Activated naive CD8-positive, alpha-beta T cell treated with anti-CD3 and anti-CD28 coated beads for 36 hours (primary cell): ENCODE measurements around the gene ABCC3. TPM values are rescaled to one million over a fixed set of nuclear protein-coding genes. Genes with fewer than 3 reads are reported as not detected.

Source experiments
- DNase-seq: peaks from one replicate; pipeline ENCODE4 v3.0.0; 2021
- H3K27ac Mint-ChIP-seq: one replicate; pipeline ENCODE4 v1.8.0; 2022; ENCODE audit warnings: mild to moderate bottlenecking, moderate library complexity, mixed read lengths
- H3K27me3 Mint-ChIP-seq: one replicate; pipeline ENCODE4 v1.8.0; 2022; ENCODE audit warnings: mild to moderate bottlenecking, mixed read lengths
- H3K36me3 Mint-ChIP-seq: one replicate; pipeline ENCODE4 v1.8.0; 2021; ENCODE audit warnings: mild to moderate bottlenecking, mixed read lengths
- H3K4me1 Mint-ChIP-seq: one replicate; pipeline ENCODE4 v1.8.0; 2021; ENCODE audit warnings: mixed read lengths
- H3K4me3 Mint-ChIP-seq: one replicate; pipeline ENCODE4 v1.8.0; 2022; ENCODE audit warnings: mild to moderate bottlenecking, moderate library complexity, mixed read lengths
- H3K9me3 Mint-ChIP-seq: one replicate; pipeline ENCODE4 v1.8.0; 2022; ENCODE audit warnings: mixed read lengths
- total RNA-seq, 2 experiments: library from RNA; stranded (reverse); gene quantifications; one replicate each; pipeline ENCODE4 v1.2.3, GENCODE V29; 2021

Gene ABCC3
- total RNA-seq, 2 experiments from 2014 or later, result not detected

GRCh38 chr17:50660887-50661345, 26.2 kb downstream of the ABCC3 start:
- Mint-ChIP-seq H3K27me3 (no peaks in the 10 kb centered on the region), H3K27ac (peak overlapping the region; percentile 26), H3K4me3 (no peak overlapping the region), H3K9me3 (no peaks in the 10 kb centered on the region), H3K4me1 (peaks cover 11% of the 10 kb centered on the region), H3K36me3 (no peaks in the 10 kb centered on the region)
- no peak for DNase-seq

DNA sequence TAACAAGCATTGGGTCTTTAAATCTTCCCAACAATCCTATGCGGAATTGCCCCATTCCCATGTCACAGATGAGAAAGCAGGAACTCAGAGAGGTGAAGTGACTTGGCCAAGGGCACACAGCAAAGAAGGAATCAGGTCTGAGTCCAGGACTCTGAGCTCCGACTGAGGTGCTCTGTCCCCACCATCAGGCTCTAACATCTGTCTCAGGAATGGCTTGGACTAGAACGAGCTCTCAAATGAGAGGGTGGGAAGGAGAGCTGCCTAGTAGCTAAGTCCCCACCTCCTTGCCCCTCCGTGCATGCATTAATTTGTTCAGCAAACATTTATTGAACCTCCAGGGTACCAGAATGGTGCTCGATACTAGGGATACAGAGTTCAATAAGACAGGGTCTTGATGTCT, 26.7 kb downstream of the ABCC3 start:
- no peaks in the 10 kb centered on the region for H3K36me3 Mint-ChIP-seq
- no peaks in the 10 kb centered on the region for H3K9me3 Mint-ChIP-seq
- no peak overlapping the region for H3K4me3 Mint-ChIP-seq
- no peak for DNase-seq
- H3K27ac Mint-ChIP-seq, result peak overlapping the region; percentile 26
- peaks cover 11% of the 10 kb centered on the region for H3K4me1 Mint-ChIP-seq
- H3K27me3 Mint-ChIP-seq, result no peaks in the 10 kb centered on the region

DNA sequence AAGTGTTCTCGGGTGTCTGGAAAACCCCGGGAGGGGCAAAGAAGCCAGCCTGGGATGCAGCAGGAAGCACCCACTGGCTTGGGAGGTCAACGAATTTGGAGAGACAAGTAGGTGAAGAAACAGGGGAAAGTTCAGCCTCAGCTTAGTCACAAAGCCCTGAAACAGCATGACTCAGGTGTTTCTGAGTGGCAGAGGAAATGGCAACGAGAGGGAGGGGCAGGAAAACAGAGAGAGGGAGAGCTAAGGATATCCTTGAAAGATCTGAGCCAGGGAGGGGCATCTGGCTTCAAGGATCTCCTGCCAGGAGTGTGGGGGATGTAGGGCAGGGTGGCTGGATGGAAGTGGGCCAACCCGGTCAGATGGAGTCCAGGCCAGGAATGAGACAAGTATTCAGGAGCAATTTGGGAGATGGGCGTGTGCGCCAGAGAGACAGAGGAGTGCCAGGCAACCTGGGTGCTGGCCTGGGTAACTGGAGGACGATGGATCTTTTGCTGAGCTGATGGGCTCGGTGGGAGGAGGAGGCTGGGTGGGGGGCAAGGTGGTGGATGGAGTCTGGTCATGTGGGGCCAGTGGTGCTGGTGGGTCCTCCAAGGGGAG, 27.2 kb downstream of the ABCC3 start:
- peak overlapping the region; percentile 67 for H3K27ac Mint-ChIP-seq
- H3K36me3 Mint-ChIP-seq, result no peaks in the 10 kb centered on the region
- H3K4me1 Mint-ChIP-seq, result peaks cover 11% of the 10 kb centered on the region
- H3K9me3 Mint-ChIP-seq, result no peaks in the 10 kb centered on the region
- no peak for DNase-seq
- no peaks in the 10 kb centered on the region for H3K27me3 Mint-ChIP-seq
- H3K4me3 Mint-ChIP-seq, result no peak overlapping the region

DNA sequence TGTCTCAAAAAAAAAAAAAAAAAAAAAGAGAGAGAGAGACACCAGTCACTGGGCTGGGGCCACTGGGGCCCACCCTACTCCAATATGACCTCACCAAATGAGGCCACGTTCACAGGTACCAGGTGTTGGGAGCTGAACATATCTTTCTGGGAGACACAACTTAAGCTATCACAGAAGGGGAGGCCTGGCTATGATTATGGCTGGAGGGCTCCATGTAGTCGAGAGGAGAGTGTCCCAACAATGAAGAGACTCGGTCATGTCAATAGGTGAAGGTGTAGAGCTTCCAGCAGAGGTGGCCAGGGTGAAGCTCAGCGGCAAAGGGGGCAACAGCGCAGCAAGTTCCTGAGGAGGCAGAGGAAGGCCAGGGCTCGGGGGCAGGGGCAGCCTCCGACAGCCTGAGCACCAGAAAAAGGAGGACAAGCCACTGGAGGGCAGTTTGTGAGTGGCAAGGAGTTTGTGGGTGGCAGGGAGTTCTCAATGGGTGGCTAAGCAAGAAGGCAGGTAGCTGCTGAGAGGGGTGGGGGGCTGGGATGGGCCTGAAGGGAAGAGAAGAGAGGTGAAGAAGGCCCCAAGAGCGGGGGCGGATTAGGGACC, 28.0 kb downstream of the ABCC3 start:
- Mint-ChIP-seq H3K4me1 (peaks cover 11% of the 10 kb centered on the region), H3K9me3 (no peaks in the 10 kb centered on the region), H3K36me3 (no peaks in the 10 kb centered on the region), H3K27ac (peak overlapping the region; percentile 14), H3K27me3 (no peaks in the 10 kb centered on the region), H3K4me3 (no peak overlapping the region)
- DNase-seq, result no peak

DNA sequence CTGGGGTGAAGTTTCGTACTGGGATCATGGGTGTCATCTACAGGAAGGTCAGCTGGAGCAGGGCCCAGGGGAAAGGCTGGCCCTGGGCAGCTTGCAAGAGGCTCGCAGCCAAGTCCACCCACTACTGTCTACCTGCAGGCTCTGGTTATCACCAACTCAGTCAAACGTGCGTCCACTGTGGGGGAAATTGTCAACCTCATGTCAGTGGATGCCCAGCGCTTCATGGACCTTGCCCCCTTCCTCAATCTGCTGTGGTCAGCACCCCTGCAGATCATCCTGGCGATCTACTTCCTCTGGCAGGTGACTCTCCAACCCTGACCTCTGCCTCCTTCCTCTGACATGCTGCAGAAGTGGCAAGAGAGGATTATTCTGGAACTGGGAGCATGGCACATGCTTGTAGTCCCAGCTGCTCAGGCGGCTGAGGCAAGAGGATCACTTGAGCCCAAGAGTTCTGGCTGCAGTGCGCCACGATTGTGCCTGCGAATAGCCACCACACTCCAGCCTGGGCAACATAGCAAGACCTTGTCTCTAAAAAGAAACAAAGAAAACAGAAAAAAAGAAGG, 29.2 kb downstream of the ABCC3 start:
- Mint-ChIP-seq H3K4me1 (peaks cover 11% of the 10 kb centered on the region), H3K36me3 (no peaks in the 10 kb centered on the region), H3K27ac (no peak overlapping the region), H3K27me3 (no peaks in the 10 kb centered on the region), H3K4me3 (no peak overlapping the region), H3K9me3 (no peaks in the 10 kb centered on the region)
- DNase-seq, result no peak

GRCh38 chr17:50664788-50665458, 30.2 kb downstream of the ABCC3 start:
- Mint-ChIP-seq H3K27me3 (no peaks in the 10 kb centered on the region), H3K9me3 (no peaks in the 10 kb centered on the region), H3K36me3 (no peaks in the 10 kb centered on the region), H3K4me1 (peaks cover 11% of the 10 kb centered on the region), H3K4me3 (no peak overlapping the region), H3K27ac (no peak overlapping the region)
- DNase-seq, result no peak

GRCh38 chr17:50665838-50666237, 31.2 kb downstream of the ABCC3 start:
- Mint-ChIP-seq H3K27ac (no peak overlapping the region), H3K4me3 (no peak overlapping the region), H3K4me1 (peaks cover 11% of the 10 kb centered on the region), H3K27me3 (no peaks in the 10 kb centered on the region), H3K36me3 (no peaks in the 10 kb centered on the region), H3K9me3 (no peaks in the 10 kb centered on the region)
- no peak for DNase-seq

DNA sequence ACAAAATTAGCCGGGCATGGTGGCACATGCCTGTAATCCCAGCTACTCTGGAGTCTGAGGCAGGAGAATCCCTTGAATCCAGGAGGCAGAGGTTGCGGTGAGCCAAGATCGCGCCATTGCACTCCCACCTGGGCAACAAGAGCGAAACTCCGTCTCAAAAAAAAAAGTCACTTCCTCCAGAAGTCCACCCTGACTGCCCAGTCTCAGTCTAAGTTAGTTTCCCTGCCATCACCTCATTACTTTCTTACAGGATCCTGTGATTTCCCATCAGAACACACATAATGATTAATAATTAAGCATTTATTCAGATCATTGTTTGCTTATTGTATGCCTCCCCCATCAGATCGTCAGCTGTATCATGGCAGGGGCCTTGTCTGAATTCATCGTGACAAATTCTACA, 31.6 kb downstream of the ABCC3 start:
- Mint-ChIP-seq H3K4me3 (no peak overlapping the region), H3K36me3 (no peaks in the 10 kb centered on the region), H3K27me3 (no peaks in the 10 kb centered on the region), H3K4me1 (peaks cover 8% of the 10 kb centered on the region), H3K9me3 (no peaks in the 10 kb centered on the region), H3K27ac (no peak overlapping the region)
- no peak for DNase-seq

DNA sequence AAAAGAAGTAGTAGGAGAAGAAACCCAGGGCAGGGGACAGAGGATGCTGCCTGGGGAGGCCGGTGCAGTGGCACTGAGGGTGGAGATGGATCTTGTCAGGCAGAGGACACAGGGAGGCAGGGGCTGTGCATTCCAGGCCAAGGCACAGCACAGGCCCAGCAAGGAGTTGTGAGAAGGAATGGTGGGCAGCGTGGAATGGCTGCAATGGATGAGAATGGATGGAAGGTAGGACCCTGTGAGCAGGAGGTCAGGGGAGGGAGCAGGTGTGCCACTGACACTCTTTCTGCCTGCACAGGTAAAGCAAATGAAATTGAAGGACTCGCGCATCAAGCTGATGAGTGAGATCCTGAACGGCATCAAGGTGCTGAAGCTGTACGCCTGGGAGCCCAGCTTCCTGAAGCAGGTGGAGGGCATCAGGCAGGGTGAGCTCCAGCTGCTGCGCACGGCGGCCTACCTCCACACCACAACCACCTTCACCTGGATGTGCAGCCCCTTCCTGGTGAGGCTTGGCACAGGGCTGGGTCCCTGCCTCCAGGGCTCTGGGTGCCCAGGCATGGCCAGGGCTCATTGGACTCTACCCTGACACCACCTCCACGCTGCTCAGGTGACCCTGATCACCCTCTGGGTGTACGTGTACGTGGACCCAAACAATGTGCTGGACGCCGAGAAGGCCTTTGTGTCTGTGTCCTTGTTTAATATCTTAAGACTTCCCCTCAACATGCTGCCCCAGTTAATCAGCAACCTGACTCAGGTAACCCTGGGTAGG, 32.8 kb downstream of the ABCC3 start:
- Mint-ChIP-seq H3K4me1 (no peaks in the 10 kb centered on the region), H3K27me3 (no peaks in the 10 kb centered on the region), H3K9me3 (no peaks in the 10 kb centered on the region), H3K4me3 (no peak overlapping the region), H3K36me3 (no peaks in the 10 kb centered on the region), H3K27ac (no peak overlapping the region)
- no peak for DNase-seq

DNA sequence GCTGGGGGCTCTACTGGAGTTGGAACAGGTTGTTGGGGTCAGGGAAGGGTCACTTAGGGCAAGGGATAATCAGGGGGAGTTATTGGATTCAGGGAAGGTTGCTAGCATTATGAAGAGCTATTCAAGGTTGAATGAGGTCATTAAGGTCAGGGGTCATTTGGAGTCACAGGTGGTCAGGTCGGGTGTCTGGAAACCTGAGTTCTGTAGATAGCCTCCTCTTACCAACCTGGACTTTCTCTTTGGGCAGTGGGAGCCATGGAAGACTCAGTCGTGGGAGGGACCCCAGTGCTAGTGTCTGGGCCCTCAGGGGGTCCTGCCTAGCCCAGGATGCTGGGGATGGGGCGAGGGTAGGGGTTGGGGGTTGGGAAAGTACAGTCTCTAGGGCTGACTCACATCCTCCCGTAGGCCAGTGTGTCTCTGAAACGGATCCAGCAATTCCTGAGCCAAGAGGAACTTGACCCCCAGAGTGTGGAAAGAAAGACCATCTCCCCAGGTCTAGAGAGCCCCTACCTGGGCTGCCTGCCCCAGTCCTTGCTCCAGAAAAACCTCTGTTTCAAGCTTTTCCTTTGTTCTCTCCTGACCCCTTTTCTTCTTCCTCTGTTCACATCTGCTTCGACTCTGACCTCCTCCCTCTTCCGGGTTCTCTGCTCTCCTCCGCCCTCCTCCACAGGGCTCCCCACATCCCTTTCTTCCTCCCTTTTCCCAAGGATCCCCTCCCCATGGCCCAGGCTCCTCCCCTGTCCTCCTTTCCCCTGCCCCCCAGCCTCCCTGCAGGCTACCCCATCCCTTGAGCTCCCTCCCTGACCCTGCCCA, 33.5 kb downstream of the ABCC3 start:
- Mint-ChIP-seq H3K4me3 (no peak overlapping the region), H3K4me1 (no peaks in the 10 kb centered on the region), H3K27ac (no peak overlapping the region), H3K27me3 (no peaks in the 10 kb centered on the region), H3K36me3 (no peaks in the 10 kb centered on the region), H3K9me3 (no peaks in the 10 kb centered on the region)
- no peak for DNase-seq

GRCh38 chr17:50668838-50669581, 34.3 kb downstream of the ABCC3 start:
- Mint-ChIP-seq H3K36me3 (no peaks in the 10 kb centered on the region), H3K4me3 (no peak overlapping the region), H3K9me3 (no peaks in the 10 kb centered on the region), H3K27ac (no peak overlapping the region), H3K4me1 (no peaks in the 10 kb centered on the region), H3K27me3 (no peaks in the 10 kb centered on the region)
- no peak for DNase-seq

DNA sequence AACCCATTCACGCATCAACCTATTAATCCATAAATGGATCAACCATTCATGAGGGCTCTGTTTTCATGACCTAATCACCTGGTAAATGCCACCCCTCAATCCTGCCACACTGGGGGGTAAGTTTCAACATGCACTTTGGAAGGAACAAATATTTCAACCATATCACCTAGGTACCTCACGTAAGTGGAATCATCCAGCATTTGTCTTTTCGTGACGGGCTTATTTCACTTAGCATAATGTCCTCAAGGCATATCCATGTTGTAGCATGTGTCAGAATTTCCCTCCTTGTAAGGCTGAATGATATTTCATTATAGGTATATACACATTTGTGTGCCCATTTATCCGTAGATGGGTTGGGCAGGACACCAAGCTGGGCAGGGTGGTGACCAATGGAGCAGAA, 37.4 kb downstream of the ABCC3 start:
- DNase-seq, result no peak
- H3K4me1 Mint-ChIP-seq, result no peaks in the 10 kb centered on the region
- H3K4me3 Mint-ChIP-seq, result no peak overlapping the region
- peaks cover 4% of the 10 kb centered on the region for H3K27me3 Mint-ChIP-seq
- no peaks in the 10 kb centered on the region for H3K9me3 Mint-ChIP-seq
- H3K36me3 Mint-ChIP-seq, result no peaks in the 10 kb centered on the region
- no peak overlapping the region for H3K27ac Mint-ChIP-seq

GRCh38 chr17:50672831-50673551, 38.3 kb downstream of the ABCC3 start:
- H3K27ac Mint-ChIP-seq, result no peak overlapping the region
- no peaks in the 10 kb centered on the region for H3K9me3 Mint-ChIP-seq

More at GRCh38 chr17:50672831-50673551, 38.3 kb downstream of the ABCC3 start:
- H3K27me3 Mint-ChIP-seq, result peaks cover 4% of the 10 kb centered on the region
- no peaks in the 10 kb centered on the region for H3K36me3 Mint-ChIP-seq
- no peak for DNase-seq
- H3K4me3 Mint-ChIP-seq, result no peak overlapping the region
- H3K4me1 Mint-ChIP-seq, result no peaks in the 10 kb centered on the region
